8988T (cell line): ENCODE measurements around the gene SMIM24.
"Not testable (repeated sequence)": the region's sequence is repeated elsewhere in the genome, so short reads cannot be mapped to it uniquely, and the experiment has no call there.

Experiments
- DNase-seq: peaks from one replicate; pipeline ENCODE4 v3.0.0; 2011

The SMIM24 gene

GRCh38 chr19:3454656-3455392 lies 25.5 kb downstream of the SMIM24 start:
- DNase-seq = no peak

- no peak for DNase-seq
Observed at GRCh38 chr19:3453840-3454239, 26.5 kb downstream of the SMIM24 start.

GRCh38 chr19:3452942-3453214 lies 27.4 kb downstream of the SMIM24 start:
- not testable (repeated sequence) for DNase-seq

DNA sequence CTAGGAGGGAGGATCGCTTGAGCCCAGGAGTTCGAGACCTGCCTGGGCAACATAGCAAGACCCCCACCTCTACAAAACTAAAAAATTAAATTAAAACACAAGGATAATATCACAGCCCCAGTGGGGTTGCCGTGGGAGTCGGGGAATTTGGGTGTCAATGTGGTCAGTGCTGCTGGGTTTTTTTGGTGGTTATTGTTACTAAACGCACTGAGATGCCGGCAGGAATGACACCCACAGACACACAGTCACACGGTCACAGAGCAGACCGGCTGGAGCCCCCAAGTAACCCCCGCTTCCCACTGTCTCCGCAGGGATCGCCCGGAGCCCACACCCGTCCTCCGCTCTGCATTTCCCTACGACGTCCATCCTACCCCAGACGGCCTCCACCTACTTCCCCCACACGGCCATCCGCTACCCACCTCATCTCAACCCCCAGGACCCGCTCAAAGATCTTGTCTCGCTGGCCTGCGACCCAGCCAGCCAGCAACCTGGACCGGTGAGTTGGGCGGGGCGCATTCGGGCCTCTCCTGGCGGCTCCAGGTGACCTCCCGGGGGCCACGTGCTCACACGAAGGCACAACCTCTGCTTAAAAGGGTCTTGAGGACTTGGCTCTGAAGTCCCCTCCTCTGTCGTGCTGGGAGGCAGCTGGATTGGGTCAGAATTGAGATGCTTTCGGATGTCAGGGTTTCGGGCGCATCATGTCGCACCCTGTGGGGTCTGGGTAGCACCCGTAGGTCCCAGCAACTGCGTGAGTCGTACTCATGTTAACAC lies 28.0 kb downstream of the SMIM24 start:
- no peak for DNase-seq

- no peak for DNase-seq
Observed at GRCh38 chr19:3451451-3451866, 28.9 kb downstream of the SMIM24 start.

- DNase-seq = no peak
Observed at GRCh38 chr19:3450796-3451411, 29.4 kb downstream of the SMIM24 start.

DNA sequence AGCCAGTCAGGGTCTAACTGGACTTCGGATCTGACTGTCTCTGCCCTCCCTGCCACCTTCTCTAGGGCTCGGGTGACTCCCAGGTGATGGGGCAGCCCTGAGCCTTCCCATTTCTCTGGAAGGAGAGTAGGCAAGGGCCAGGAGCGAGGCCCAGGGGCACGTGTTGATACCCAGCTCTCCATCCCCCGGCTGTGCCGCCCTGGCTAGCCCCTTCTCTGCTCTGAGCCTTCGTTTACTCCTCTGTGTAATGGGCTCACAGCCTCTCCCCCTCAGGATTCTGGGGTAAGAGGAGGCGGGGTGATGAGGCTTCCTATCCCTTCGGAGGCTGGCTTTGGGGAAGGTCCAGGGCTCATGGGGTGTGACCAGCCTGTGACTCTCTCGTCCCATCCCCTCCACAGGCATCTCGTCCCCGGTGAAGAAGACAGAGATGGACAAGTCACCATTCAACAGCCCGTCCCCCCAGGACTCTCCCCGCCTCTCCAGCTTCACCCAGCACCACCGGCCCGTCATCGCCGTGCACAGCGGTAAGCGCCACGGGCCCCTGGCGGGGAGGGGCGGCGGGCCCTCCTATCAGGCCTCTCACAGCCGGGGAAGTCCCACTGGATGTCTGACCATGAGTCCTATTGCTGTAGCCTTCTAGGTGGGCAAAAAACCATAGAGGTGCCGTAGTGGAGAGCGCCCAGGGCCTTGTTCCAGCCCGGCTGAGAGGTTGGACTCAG lies 31.6 kb downstream of the SMIM24 start:
- no peak for DNase-seq

GRCh38 chr19:3446657-3447056 lies 33.7 kb downstream of the SMIM24 start:
- DNase-seq = not testable (repeated sequence)

- DNase-seq = no peak
Observed at GRCh38 chr19:3444695-3445234, 35.6 kb downstream of the SMIM24 start.

DNA sequence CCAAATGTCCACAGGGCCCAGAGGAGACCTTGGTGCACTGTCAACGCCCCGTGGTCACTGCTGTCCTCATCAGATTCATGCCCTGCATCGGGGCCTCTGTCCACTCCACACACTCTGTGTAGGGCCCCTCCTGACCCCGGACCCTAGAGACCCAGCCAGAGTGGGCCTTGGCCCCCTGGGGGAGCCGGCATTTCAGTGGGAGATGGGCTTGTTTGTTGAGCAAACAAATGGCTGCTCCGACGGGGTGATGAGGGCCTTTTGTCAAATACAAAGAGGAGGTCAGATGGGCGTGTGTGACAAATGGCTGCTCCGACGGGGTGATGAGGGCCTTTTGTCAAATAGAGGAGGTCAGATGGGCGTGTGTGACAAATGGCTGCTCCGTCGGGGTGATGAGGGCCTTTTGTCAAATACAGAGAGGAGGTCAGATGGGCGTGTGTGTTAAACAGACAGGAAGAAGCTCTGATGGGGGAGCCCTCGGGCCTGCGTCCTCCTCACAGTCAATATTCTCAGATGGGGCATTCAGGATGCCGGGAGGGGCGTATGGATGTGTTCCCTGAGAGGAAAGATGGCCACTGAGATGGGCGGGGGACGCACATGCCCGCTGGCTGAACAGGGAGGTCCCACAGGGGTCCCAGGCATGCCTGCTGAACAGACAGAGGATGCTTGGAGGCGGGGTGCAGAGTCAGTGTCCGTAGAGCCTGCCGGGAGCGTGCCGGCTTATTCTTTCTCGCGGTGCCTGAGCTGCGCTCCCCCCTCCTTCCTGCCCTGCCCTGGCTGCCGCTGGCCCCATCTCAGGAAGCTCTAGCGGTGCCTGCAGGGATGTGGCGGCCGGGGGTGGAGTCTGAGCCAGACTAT lies 36.3 kb downstream of the SMIM24 start:
- no peak for DNase-seq

- no peak for DNase-seq
Observed at GRCh38 chr19:3442487-3443071, 37.7 kb downstream of the SMIM24 start.

DNA sequence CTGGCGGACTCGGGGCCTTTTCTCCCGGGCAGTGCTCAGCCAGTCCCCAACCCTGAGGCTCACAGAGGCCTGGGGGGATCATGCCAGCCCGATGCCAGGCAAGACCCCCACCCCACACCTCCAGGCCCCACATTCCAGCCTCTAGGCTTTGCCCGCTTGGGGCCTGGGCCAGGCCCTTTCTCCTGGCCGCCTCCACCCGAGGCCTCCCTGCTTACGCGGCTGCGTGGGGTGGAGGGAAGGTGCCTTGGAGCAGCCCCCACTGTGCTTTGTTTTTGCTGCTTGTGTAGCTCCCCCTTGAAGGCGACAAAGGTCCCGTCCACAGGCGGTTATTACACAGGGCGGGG lies 38.4 kb downstream of the SMIM24 start:
- DNase-seq = no peak

DNA sequence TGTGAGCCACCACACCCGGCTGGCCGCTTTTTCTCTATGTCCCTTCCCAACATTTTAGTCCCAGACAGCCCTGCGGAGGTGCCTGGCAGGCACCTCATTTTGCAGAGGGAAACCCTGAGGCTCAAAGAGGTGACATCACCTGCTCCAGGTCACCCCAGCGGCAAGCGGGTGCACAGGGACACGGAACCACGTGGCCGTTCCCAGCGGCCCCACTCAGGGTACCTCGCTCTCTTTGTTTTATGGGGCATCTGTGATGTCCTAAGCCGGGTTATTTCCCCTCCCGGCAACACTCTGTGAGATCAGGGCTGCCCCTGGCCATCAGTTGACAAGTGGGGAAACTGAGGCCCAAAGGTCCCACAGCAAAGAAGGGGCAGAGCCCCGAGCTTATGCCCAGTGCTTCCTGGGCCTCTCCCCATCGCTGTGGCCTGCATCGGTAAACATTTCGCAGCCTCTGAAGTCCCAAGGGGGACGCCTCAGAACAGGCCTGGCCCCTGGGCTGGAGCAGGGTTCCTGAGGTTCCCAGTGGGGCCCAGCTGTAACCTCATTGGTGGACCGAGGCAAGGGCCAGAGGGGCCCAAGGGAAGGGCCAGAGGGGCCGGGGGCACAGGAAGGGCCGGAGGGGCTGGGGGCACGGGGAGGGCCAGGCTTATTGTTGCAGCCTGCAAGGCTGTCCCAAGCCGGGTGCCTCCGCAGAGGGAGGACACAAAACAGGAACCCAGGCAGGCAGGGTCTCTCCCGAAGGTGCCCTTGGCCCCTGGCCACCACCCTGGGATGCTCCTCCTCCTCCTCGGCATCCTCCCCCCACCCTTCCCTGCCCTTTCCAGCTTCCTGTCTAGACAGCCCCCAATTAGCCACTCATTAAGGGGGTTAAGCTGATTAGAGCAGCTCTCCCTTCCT lies 39.0 kb downstream of the SMIM24 start:
- DNase-seq = no peak

GRCh38 chr19:3440082-3440481 lies 40.2 kb downstream of the SMIM24 start:
- DNase-seq = peak; percentile 75

- DNase-seq = no peak
Observed at GRCh38 chr19:3434630-3435553, 45.4 kb downstream of the SMIM24 start.

DNA sequence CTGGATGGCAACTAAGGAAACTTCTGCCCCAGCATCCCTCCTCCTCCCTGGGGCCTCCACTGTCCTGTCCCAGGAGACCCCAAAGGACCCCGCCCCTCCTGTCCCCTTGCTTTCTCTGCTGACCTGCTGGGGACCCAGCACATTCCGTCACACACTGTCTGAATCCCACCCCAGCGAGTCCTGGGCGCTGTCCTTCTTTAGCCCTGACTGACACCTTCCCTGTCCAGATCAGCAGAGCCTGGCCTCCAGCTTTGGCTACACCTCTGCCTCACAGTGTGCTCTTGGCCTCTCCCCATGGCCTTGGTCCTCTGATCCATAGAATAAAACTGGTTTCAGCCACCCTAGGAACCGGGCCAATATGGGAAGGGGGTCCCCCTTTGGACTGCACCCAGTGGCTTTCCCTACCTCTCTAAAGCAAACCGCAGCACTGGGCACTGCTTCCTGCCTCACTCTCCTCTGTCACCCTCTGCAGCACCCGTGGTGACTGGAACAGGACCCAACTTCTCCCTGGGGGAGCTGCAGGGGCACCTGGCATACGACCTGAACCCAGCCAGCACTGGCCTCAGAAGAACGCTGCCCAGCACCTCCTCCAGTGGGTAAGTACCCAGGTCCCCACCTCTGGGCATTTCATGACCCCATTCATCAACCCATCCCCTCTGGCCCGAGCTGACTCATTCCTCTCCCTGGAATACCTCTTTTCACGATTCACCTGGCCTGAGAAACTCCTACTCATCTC lies 46.4 kb downstream of the SMIM24 start:
- DNase-seq = no peak

- DNase-seq = no peak
Observed at GRCh38 chr19:3433313-3433712, 47.0 kb downstream of the SMIM24 start.

- no peak for DNase-seq
Observed at GRCh38 chr19:3431760-3432397, 48.4 kb downstream of the SMIM24 start.

DNA sequence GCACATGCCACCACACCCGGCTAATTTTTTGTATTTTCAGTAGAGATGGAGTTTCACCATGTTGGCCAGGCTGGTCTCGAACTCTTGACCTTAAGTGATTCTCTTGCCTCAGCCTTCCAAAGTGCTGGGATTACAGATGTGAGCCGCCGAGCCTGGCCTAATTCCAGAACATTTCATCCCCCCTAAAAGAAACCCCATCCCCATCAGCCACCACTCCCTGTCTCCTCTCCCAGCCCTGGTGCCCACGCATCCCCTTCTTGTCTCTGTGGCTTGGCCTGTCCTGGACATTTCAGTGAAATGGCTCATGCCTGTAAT lies 50.0 kb downstream of the SMIM24 start:
- DNase-seq = not testable (repeated sequence)
